Measurements from ENCODE around the gene STMN3. TPM values are rescaled to one million over a fixed set of nuclear protein-coding genes. Genes with fewer than 3 reads are reported as not detected.

The STMN3 gene
- total RNA-seq, 2 donors from 2014 or later, result 15.1 to 24.7 TPM

- H3K4me1 Mint-ChIP-seq, result peaks cover 4% of the 10 kb centered on the region
- ATAC-seq (replicated peaks), result no peak
These were observed 57.7 kb downstream of the STMN3 start for GRCh38 chr20:63595416-63596127.

GRCh38 chr20:63594043-63594561 is 59.1 kb downstream of the STMN3 start:
- H3K27me3 Mint-ChIP-seq, result no peaks in the 10 kb centered on the region
- ATAC-seq (replicated peaks), result no peak
- H3K4me1 Mint-ChIP-seq, result no peaks in the 10 kb centered on the region
- H3K27ac Mint-ChIP-seq, result no peak overlapping the region
- no peak overlapping the region for H3K4me3 Mint-ChIP-seq
- peaks cover 80% of the 10 kb centered on the region for H3K36me3 Mint-ChIP-seq (ENCODE audit: low read depth)
- H3K9me3 Mint-ChIP-seq, result no peaks in the 10 kb centered on the region

More at GRCh38 chr20:63595416-63596127, 57.7 kb downstream of the STMN3 start:
- Mint-ChIP-seq H3K4me3 (no peak overlapping the region), H3K9me3 (no peaks in the 10 kb centered on the region), H3K27me3 (no peaks in the 10 kb centered on the region), H3K27ac (no peak overlapping the region), H3K36me3 (ENCODE audit: low read depth) (peaks cover 74% of the 10 kb centered on the region)

- no peak overlapping the region for H3K27ac Mint-ChIP-seq
- ATAC-seq (replicated peaks), result no peak
- H3K4me1 Mint-ChIP-seq, result peaks cover 3% of the 10 kb centered on the region
- no peak overlapping the region for H3K4me3 Mint-ChIP-seq
- H3K9me3 Mint-ChIP-seq, result no peaks in the 10 kb centered on the region
- H3K27me3 Mint-ChIP-seq, result no peaks in the 10 kb centered on the region
- H3K36me3 Mint-ChIP-seq (ENCODE audit: low read depth), result peaks cover 74% of the 10 kb centered on the region
These were observed 60.6 kb downstream of the STMN3 start for GRCh38 chr20:63592661-63593060.

- H3K9me3 Mint-ChIP-seq, result no peaks in the 10 kb centered on the region
- no peak overlapping the region for H3K4me3 Mint-ChIP-seq
- no peak for ATAC-seq (replicated peaks)
- no peaks in the 10 kb centered on the region for H3K27me3 Mint-ChIP-seq
- H3K27ac Mint-ChIP-seq, result no peak overlapping the region
- peaks cover 3% of the 10 kb centered on the region for H3K4me1 Mint-ChIP-seq
- peaks cover 66% of the 10 kb centered on the region for H3K36me3 Mint-ChIP-seq (ENCODE audit: low read depth)
These were observed 61.4 kb downstream of the STMN3 start for GRCh38 chr20:63591786-63592355.

- Mint-ChIP-seq H3K27me3 (no peaks in the 10 kb centered on the region), H3K27ac (no peak overlapping the region), H3K4me1 (peaks cover 3% of the 10 kb centered on the region), H3K36me3 (ENCODE audit: low read depth) (peaks cover 61% of the 10 kb centered on the region), H3K4me3 (no peak overlapping the region), H3K9me3 (no peaks in the 10 kb centered on the region)
- ATAC-seq (replicated peaks), result no peak
These were observed 62.1 kb downstream of the STMN3 start for GRCh38 chr20:63591147-63591533.

GRCh38 chr20:63590218-63591146 is 62.7 kb downstream of the STMN3 start:
- Mint-ChIP-seq H3K27ac (no peak overlapping the region), H3K9me3 (no peaks in the 10 kb centered on the region), H3K4me1 (peaks cover 3% of the 10 kb centered on the region), H3K4me3 (no peak overlapping the region), H3K36me3 (ENCODE audit: low read depth) (peaks cover 60% of the 10 kb centered on the region), H3K27me3 (no peaks in the 10 kb centered on the region)
- no peak for ATAC-seq (replicated peaks)

Other genes starting within 250 kb of the STMN3 start
- under 1 TPM in 1 of 2 donors, not detected in 1; 0.66 TPM for gene KCNQ2, start 180.8 kb downstream of the STMN3 start, total RNA-seq
- gene EEF1A2, start 154.3 kb downstream of the STMN3 start, total RNA-seq, result 10 to 100 TPM in 1 of 2 donors, under 1 TPM in 1; 0.80 to 10.9 TPM
- gene PPDPF, start 132.7 kb downstream of the STMN3 start, total RNA-seq, result 10 to 100 TPM; 65.5 to 87.5 TPM
- gene PTK6, start 116.0 kb downstream of the STMN3 start, total RNA-seq, result 1 to 10 TPM in 1 of 2 donors, under 1 TPM in 1; 0.69 to 1.9 TPM
- not detected for gene SRMS, start 105.7 kb downstream of the STMN3 start, total RNA-seq
- under 1 TPM in 1 of 2 donors, not detected in 1; 0.40 TPM for gene FNDC11, start 99.3 kb downstream of the STMN3 start, total RNA-seq
- gene HELZ2, start 79.2 kb downstream of the STMN3 start, total RNA-seq, result 10 to 100 TPM in 1 of 2 donors, 1 to 10 TPM in 1; 8.2 to 12.6 TPM
- gene GMEB2, start 26.3 kb downstream of the STMN3 start, total RNA-seq, result 10 to 100 TPM; 11.5 to 19.6 TPM
- 10 to 100 TPM; 41.8 to 51.8 TPM for gene RTEL1, start 4.9 kb upstream of the STMN3 start, total RNA-seq
- gene TNFRSF6B, start 43.2 kb upstream of the STMN3 start, total RNA-seq, result not detected
- 10 to 100 TPM; 43.8 to 55.8 TPM for gene ARFRP1, start 54.6 kb upstream of the STMN3 start, total RNA-seq
- gene ZGPAT, start 54.6 kb upstream of the STMN3 start, total RNA-seq, result 10 to 100 TPM; 18.3 to 24.7 TPM
- gene LIME1, start 83.2 kb upstream of the STMN3 start, total RNA-seq, result 10 to 100 TPM in 1 of 2 donors, 1 to 10 TPM in 1; 9.8 to 24.8 TPM
- 10 to 100 TPM; 30.5 to 35.1 TPM for gene SLC2A4RG, start 86.4 kb upstream of the STMN3 start, total RNA-seq
- gene ZBTB46, start 177.8 kb upstream of the STMN3 start, total RNA-seq, result 1 to 10 TPM in 1 of 2 donors, under 1 TPM in 1; 0.54 to 6.2 TPM
- gene ABHD16B, start 208.1 kb upstream of the STMN3 start, total RNA-seq, result under 1 TPM in 1 of 2 donors, not detected in 1; 0.19 TPM
- 10 to 100 TPM; 54.8 to 92.9 TPM for gene TPD52L2, start 211.8 kb upstream of the STMN3 start, total RNA-seq
- 10 to 100 TPM; 46.8 to 53.4 TPM for gene DNAJC5, start 241.7 kb upstream of the STMN3 start, total RNA-seq